Daoy (cell line): ENCODE measurements around the gene LRIG2. TPM values are rescaled to one million over a fixed set of nuclear protein-coding genes. Genes with fewer than 3 reads are reported as not detected.

Experiments used
- DNase-seq: peaks from one replicate; pipeline ENCODE4 v3.0.0-alpha.2; 2015; ENCODE audit warnings: low read depth
- total RNA-seq: library from RNA; depleted of rRNA; stranded (reverse); fragments of >200 nt; shearing (Covaris generic); gene quantifications from 2 replicates; pipeline ENCODE4 v1.2.3, GENCODE V29; 2014; rRNA removed

The LRIG2 gene
- total RNA-seq, 1 experiment from 2014 or later: 5.0 TPM

DNA sequence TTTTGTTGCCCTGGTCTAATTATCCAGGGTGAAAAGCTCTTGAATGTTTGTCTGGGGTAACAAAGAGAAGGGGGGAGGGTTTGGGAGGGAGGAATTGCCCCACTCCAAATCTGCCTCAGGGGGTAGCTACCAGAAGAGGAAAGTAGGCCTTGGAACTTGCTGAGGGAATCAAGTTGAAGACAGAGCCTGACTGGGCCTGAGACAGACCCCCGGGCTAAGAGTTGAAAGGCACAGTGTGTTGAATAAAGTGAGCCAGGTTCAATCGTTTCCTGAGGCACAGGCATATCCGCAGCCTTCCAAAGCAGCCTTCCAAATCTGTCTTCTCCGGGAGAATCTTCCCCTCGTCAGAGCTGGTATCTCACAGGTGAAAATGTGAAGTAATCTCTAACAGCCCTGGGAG is 96.6 kb downstream of the LRIG2 start:
- no peak for DNase-seq

DNA sequence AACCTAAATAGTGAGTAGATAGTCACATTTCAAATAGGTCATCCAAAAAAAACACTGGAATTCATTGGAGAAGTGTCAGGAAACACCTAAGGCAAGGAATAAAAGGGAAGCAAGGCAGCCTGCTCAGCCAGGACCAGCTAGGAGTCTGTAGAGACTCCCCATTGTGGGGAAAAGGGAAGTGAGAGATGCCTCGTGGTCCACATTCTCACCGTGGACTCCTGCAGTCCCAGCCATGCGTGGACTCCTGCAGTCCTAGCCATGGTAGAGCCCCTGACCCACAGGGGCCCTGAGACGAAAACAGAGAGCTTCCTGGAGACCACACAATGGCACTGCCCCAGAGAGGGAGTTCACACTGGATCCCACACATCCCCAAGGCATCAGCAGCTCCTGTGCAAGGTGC is 97.5 kb downstream of the LRIG2 start:
- DNase-seq: no peak

DNA sequence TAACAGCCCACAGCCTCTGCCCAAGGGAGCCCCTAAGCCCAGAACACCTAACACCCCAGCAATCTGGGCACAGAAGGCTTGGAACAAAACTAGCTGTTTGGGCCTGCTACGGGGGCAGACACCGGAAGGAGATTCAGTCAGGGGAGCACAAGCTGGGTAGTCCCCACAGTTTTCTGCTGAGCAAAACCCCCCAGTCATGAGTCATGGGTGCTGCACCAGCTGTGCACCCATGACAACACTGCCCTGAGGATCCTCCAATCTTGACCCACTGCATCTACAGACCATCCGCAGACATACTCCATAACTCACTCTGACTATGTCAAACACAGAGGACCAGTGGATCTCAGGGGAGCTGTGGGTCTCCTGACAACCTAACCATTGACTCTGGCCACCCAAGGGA is 105.1 kb downstream of the LRIG2 start:
- DNase-seq: peak; percentile 28

DNA sequence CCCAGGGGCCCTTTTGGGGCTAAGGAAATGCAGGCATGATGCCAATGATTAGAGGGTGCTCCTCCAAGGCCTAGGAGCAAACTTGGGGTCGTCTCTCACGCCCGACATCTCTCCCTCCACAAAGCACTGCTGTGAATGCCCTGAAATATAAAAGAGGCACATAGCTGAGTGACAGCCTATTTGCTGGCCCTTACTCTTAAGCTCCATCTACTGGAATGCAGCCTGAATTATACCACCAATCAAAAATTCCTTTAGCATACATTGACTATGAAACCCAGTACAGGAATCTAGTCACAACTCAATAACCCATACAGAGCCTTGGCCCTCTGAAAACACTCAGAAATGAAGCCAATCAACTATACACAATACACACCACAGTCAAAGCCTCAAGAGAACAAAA is 105.5 kb downstream of the LRIG2 start:
- no peak for DNase-seq

Other genes starting within 250 kb of the LRIG2 start
- 126 and 139 TPM in 2 replicates for gene SLC16A1, start 117.0 kb upstream of the LRIG2 start, total RNA-seq